ENCODE measurements around the gene CDK13. TPM values are rescaled to one million over a fixed set of nuclear protein-coding genes. Genes with fewer than 3 reads are reported as not detected.

The CDK13 gene
- total RNA-seq, 1 experiment from 2014 or later: 50.1 TPM

DNA sequence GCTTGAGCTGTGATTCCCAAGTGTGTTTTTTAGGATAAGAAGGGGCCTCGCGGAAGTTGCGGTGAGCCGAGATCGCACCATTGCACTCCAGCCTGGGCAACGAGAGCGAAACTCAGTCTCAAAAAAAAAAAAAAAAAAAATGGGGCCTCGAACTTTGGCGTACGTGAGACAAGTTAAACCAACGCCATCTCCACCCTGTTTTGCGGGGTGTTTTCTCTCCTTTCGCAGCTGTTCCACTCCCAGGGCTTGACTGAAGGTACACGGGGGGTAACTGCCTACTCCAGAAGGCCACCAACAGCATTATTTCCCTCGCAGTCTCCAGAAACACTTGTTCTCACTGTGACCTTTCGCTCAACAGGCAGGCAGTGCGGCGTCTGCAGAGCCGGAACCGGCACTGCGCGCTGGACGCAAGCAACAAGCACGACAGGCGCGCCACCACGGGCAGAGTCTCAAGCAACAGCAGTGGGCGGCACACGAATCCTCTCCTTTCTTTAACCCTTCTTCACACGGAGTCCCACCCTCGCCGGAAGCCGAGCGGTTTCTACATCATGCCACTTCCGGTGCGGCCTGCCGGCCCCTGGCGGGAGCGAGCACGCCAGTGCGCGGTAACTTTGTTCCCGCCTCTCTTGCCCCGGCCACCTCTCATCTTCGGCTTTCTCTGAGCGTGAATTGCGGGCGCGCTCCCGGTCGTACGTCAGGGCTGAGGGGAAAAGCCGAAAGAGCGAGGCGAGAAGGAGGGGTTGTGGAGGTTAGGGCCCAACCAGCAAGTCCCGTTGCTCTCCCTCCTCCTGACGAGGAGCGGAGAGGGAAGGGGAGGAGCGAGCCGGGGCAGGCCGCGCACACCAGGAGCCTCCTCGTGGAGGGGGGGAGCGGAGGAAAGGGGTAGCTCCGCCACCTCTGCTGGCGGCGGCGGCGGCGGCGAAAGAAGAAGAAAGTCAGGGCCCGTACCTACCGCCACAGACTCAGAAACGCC, 814 bp upstream of the CDK13 start:
- DNase-seq (ENCODE audit: low spot score): peak; percentile 100

DNA sequence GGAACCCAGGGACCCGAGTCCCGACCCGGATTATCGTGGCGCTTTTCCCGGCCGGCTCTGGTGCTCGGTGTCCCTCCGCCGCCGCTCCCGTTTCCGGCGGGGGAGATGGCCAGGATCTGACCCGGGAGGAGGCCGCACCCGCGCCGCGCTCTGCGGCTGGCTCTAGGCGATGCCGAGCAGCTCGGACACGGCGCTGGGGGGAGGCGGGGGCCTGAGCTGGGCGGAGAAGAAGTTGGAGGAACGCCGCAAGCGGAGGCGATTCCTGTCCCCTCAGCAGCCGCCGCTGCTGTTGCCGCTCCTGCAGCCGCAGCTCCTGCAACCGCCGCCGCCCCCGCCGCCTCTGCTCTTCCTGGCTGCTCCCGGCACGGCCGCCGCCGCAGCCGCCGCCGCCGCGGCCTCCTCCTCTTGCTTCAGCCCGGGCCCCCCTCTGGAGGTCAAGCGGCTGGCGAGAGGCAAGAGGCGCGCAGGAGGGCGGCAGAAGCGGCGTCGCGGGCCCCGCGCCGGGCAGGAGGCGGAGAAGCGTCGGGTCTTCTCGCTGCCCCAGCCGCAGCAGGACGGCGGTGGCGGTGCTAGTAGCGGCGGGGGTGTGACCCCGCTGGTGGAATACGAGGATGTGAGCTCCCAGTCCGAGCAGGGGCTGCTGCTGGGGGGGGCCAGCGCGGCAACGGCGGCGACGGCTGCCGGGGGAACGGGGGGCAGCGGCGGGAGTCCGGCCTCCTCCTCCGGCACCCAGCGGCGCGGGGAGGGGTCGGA, 593 bp downstream of the CDK13 start:
- peak; percentile 33 for DNase-seq (ENCODE audit: low spot score)

DNA sequence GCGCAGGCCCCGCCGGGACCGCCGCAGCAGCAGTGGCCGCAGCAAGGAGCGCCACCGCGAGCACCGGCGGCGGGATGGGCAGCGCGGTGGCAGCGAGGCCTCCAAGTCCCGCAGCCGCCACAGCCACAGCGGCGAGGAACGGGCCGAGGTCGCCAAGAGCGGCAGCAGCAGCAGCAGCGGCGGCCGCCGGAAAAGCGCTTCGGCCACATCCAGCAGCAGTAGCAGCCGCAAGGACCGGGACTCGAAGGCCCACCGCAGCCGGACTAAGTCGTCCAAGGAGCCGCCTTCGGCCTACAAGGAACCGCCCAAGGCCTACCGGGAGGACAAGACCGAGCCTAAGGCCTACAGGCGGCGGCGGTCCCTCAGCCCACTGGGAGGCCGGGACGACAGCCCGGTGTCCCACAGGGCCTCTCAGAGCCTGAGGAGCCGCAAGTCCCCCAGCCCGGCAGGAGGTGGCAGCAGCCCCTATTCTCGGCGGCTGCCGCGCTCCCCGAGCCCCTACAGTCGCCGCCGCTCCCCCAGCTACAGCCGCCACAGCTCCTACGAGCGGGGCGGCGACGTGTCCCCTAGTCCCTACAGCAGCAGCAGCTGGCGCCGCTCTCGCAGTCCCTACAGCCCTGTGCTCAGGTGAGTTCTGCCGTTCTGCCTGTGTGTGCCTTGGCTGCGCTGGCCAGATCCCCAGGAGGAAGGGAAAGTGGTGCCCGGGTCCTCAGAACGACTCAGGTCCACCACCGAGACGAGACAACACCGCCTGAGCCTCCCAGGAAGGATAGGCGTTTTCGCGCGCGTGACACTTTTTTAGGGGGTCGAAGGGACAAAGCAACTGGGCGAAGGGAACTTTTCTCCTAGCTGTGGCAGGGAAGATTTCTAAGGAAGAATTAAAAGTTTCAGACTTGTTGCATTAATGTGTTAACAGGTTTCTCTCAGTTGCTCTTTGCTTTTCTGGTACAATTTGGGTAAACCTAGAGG, 1.5 kb downstream of the CDK13 start:
- peak; percentile 48 for DNase-seq (ENCODE audit: low spot score)

DNA sequence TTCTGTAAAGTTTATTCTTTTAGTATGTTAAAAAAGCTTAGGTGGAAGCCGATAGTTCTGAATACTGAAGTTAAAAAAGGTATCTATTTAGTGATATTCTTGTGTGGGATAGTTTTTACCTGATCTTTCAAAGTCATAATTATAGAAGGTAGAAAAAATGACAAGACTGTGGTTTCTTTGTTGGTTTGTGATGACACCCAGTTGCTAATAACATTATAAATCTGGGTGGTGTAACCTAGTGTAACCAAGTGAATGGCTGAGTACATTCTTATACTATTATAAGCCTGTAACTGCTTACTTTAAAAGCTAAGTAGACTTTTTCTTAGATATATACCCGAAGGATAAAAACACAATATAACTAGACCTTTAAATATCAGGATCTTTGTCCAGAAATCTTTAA, 2.3 kb downstream of the CDK13 start:
- no peak for DNase-seq (ENCODE audit: low spot score)

DNA sequence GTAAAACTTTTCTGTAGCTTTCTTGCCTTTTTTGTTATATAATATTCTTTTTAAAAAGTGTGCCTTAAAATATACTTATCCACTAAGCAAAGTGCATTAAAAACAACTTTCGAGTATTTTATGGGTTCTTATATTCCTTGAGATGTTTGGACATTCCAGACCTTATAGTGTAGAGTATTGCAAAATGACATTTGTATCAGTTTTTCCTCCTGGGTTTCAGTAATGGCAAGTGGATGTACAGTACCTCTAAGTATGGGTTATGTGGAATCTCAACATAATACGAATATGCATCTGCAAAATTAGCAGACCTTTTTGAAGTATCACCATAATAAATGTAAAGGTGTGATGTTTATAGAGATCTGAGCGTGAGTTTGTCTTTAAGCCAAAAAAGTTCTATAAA, 2.7 kb downstream of the CDK13 start:
- DNase-seq (ENCODE audit: low spot score): no peak

DNA sequence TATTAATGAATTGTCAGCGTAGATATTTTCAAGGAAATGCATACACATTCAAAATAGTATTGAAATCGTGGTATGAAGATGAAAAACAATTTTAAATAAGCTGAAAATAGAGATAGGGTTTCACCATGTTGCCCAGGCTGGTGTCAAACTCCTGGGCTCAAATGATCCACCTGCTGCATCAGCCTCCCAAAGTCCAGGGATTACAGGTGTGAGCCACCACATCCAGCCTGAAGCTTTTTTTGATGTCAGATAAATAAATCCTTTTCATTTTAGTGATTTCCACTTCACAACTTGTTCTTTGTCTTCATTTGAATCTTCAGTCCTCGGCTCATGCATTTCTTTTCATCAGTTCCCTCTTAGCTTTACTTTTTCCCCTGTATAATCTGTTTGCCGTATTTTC, 4.6 kb downstream of the CDK13 start:
- DNase-seq (ENCODE audit: low spot score): no peak

DNA sequence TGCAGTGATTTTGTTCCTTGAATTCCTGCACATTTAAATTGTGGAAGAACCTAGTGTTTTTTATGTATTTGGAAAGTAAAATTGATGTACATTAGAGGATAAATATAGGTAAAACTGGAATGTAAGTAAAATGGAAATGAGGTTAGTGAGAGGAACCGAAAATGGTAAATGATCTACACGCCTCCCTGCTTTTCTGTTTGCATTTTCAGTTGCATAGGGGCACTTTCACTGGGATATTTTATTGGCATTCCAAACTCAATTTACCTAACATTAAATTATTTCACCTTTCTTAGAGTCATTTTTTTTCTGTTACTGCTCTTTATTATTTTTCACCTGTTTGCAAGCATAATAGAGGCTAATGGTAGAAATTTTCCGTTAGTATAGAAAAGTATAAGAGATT, 8.0 kb downstream of the CDK13 start:
- no peak for DNase-seq (ENCODE audit: low spot score)

DNA sequence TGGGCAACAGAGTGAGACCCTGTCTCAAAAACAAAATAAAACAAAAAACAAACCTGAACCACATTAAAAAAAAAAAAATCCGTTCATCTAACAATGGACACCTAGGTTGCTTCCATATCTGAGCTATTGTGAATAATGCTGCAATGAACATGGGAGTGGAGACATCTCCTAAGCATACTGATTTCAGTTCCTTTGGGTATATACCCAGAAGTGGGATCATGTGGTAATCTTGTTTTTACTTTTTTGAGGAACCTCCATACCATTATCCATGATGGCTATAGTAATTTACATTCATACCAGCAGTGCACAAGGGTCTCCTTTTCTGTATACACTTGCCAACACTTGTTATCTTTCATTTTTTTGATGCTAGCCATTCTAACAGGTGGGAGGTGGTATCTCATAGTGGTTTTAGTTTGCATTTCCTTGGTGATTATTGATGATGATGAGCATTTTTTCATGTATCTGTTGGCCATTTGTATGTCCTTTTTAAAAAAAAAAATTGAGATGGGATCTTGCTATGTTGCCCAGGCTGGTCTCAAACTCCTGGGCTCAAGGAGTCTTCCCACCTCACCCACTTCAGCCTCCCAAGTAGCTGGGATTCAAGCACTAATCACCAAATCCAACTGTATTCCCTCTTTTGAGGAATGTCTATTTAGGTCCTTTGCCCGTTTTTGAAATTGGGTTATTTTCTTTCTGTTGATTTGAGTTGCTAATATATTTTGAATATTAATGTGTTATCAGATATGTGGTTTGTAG, 17.5 kb downstream of the CDK13 start:
- DNase-seq (ENCODE audit: low spot score): no peak

DNA sequence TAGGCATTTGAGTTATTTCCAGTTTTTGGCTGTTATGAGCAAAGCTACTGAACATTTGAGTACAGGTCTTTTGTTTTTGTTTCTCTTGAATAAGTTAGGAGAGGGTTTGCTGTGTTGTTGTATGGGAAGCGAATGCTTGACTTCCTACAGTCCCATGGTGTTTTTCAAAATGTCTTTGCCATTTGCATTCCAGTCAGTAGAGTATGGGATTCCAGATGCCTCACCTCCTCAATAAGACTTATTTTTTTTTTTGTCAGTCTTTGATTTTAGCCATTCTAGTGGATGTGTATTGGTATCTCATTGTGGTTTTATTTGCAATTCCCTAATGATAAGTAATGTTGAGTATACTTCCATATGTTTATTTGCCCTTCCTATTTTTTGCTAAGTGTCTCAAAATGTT, 19.4 kb downstream of the CDK13 start:
- DNase-seq (ENCODE audit: low spot score): no peak

DNA sequence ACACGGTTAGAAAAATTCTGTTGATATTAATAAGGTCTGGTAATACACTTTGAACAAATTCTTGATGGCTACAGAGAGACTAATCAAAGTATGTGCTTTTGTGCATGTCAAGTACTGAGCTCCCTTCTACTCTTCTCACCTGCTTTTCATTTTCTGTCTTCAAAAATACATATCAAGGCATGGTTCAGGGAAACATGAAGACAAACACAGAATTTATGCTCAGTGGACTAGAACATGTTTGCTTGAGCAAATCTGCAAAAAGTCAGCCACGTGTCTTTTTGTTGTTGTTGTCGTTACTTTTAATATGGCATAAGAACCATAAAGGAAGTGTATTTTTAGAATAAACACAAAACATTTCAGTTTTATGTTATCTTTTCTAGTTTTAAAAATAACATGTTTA, 21.9 kb downstream of the CDK13 start:
- DNase-seq (ENCODE audit: low spot score): no peak

DNA sequence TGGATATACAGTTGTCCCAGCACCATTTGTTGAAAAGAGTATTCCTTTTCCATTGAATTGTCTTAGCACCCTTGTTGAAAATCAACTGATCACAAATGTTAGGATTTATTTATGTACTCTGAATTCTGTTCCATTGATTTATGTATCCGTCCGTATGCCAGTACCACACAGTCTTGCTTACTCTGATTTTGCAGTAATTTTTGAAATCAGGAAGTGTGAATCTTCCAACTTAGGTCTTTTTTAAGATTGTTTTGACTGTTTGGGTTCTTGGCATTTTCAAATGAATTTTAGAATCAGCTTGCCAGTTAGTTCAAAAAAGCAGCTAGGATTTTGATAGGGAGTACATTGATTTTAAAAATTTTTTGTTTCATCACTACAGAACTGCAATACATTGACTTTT, 23.7 kb downstream of the CDK13 start:
- DNase-seq (ENCODE audit: low spot score): no peak

DNA sequence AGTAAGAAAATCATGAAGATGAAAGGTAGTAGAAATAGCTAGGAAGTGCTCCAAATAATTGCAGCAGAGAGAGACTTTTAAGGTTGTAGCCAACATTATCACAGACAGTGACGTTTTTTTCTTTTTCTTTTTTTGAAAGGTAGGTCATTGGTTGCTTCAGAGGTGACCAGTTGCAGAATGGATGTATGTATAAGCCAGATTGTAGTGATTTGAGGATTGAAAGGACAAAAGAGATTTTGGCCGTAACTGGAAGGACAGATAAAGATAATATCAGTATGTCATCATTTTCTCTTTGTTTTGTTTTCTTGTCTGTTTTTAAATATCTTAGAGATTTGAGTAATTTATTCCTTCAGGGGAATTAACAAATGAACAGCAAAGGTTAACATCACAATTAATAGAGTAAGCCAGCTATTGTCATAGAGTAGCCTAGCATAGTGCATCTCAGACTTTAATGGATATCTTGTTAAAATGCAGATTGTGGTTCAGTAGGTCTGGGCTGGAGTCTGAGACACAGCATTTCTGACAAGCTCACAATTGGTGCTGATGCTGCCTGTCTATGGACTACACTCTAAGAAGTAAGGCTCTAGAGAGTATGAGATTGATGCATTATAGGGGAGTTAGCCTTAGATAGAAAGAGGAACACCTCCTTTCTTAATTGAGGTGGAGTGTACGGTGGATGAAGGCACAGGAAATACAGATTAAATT, 28.3 kb downstream of the CDK13 start:
- DNase-seq (ENCODE audit: low spot score): no peak

DNA sequence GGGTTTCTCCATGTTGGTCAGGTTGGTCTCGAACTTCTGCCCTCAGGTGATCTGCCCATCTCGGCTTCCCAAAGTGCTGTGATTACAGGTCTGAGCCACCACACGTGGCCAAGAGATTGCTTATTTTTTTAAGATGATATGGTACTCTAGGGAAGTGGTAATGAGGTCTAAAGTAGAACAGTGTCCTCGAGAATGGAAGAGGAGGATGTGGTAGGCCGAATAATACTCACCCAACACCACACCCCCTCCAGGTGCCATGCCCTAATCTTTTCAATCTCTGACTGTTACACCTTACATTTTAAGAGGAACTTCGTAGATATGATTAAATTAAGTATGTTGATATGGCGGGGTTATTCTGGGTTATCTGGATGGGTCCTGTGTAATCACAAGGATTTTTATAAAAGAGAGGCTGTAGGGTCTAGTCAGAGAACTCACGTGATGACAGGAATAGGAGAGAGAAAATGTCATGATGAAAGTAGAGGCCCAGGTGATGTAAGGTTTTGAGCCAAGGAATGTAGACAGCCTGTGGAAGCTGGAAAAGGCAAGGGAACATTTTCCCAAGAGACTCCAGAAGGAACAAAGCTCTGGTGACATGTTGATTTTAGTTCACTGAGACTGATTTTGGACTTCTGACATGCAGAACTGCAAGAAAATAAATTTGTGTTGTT, 29.5 kb downstream of the CDK13 start:
- no peak for DNase-seq (ENCODE audit: low spot score)

DNA sequence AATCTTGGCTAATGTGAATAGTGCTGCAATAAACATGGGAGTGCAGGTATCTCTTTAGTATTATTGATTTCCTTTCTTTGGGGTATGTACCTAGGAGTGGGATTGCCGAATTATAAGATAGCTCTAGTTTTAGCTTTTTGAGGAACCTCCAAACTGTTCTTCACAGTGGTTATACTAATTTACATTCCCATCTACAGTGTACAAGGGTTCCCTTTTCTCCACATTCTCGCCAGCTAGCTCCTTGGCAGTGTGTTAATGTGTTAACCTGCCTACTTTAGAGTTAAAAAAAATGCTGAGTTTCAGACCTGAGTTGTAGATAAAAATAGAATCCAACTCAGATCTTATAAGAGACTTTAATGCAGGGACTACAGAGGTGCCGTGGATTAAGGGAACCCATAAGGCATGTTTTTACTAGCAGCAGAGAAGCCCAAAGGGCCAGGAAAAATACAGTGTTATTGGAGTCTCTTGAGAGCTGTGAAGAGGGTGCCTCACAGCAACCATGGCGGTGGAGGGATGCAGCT, 35.4 kb downstream of the CDK13 start:
- no peak for DNase-seq (ENCODE audit: low spot score)

DNA sequence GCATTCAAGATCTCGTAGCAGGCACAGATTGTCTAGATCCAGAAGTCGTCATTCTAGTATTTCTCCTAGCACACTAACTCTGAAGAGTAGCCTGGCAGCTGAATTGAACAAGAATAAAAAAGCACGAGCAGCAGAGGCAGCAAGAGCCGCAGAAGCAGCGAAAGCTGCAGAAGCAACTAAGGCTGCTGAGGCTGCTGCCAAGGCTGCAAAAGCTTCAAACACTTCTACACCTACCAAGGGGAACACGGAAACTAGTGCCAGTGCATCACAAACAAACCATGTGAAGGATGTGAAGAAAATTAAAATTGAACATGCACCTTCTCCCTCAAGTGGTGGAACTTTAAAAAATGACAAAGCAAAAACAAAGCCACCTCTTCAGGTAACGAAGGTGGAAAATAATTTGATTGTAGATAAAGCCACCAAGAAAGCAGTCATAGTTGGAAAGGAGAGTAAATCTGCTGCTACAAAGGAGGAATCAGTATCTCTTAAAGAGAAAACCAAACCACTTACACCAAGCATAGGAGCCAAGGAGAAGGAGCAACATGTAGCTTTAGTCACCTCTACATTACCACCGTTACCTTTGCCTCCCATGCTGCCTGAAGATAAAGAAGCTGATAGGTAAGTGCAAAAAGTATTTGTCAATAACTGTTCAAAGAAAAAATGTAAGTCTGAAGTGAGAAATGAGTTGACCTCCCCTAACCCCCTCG, 37.7 kb downstream of the CDK13 start:
- no peak for DNase-seq (ENCODE audit: low spot score)

DNA sequence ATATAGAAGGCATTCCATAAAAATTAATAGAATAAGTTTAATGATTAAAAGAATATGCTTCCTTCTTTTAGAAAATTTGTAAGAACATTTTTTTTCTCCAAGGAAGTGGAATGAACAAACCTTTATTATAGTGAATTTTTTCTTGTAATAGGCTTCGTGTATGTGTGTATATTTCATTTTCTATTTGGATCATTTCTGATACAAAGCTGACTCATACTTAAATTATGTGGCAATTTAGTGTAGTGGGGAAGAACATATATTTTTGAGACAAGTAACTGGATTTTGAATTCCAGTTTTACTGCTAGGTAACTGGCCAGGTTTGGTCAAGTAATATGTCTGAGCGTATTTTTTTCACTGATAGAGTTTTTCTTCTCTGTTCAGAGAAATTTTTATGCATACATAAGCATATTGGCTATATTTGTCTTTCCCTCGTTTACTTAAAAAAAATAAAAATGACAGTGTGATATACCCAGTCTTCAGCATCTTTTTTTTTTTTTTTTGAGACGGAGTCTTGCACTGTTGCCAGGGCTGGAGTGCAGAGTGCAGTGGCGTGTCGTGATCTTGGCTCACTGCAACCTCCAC, 50.8 kb downstream of the CDK13 start:
- DNase-seq (ENCODE audit: low spot score): no peak

DNA sequence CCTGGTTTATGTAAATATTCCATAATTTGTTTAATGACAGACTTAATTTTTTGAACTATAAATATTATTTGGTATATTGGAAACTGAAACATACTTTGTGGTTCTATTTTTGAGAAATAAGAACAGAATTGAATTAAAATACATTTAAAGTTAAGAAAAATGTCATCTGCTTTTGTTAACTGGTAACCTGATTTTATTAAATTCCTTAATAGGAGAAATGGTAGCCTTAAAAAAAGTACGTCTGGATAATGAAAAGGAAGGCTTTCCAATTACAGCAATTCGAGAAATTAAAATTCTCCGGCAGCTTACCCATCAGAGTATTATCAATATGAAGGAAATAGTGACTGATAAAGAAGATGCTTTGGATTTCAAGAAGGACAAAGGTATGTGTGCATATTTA, 51.6 kb downstream of the CDK13 start:
- DNase-seq (ENCODE audit: low spot score): no peak

DNA sequence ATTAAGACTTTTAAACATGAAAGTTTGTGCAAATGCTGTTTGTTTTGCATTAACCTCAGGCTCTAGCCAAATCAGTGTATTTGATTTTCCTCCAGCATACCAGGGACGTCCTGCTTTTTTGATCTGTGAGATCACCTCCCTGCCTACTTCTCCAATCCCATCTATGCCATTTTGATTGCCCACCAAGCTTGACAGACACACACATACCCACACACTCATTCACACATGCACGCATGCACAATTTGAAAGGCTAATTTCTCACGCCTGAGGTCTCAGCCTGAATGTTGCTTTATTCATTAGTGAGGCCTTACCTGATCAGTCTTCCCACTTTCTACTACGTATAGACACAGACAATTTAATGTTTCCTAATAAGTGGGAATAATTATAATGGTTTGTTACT, 53.5 kb downstream of the CDK13 start:
- no peak for DNase-seq (ENCODE audit: low spot score)
